ENCODE results near the gene AMBRA1.
"Not testable (repeated sequence)": the region's sequence is repeated elsewhere in the genome, so short reads cannot be mapped to it uniquely, and the experiment has no call there.

AMBRA1 gene

DNA sequence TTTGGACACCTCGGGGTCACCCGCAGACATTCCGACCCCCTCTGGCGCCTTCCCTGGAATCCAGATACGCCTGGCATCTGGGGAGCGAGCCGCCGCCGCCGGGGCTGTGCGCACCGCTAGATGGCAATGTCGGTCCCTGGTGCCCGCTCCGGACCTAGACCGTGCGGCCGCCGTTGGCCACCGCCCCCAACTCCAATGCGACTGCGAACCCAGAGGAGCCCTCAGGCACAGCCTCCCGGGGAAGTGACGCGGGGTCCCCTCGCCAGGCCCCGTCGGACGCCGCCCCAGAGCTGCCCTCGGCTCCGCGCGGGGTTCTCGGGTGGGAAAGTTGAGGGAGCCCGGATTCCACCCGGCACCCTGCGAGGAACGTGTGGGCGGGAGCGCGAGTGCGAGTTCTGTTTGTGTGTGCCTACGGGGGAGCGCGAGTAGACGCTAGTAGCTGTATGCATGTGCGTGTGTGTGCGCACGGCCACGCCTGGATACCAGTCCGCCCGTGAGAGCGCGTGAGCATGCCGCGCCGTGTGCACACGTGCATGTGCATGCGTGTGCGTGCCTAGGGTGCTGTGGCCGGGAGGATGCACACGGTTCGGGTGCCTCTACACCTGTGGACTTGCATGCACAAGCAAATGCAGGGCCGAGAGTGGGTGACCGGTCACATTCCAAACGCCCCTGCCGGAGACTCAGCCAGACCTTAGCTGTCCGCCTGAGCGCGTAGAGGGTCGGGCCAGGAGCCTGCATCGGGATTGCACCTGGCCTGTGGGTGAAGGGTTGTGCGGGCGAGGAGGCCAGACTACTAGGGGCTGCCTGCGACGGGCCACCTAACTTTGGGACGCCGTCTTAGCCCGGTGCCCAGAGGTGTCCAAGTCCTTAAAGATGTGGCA is 204.1 kb downstream of the AMBRA1 start:
- DNase-seq, result peak; percentile 19 to 40

DNA sequence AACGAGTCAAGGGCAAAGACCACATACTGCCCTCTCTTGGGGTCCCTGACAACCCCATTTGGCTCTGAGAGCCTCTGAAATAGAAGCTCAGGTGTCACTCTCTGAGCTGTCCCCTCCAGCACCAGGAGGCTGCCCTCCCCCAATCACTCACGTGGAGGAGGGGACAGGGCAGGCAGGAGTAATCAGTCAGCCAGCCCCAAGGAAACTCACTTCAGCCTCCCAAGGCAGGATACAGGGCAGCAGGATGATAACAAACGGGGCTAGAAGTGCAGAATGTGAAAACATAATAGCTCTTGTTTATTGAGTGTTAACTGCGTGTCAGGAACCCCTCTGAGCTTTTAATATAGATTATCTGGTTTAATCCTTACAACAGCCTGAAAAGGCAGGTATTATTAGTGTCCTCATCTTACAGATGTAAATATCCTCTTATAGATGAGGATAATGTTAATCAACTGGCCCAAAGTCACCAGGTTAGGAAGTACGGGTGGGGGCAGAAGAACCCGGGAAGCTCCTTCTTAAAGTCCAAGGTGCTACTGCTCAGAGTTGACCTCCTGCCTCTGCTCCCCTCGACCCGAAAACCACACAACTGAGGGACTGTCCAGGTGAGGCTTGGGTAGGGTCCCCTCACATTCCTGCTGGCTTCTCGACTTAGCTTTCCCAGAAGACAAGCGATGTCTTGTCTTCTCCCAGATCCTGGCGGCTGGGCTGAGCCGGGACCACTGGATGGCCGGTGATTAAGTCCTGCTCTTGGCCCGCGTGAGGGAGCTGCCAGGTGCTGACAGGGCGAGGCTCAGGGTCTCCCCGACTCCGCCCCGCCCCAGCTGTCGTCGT is 205.0 kb downstream of the AMBRA1 start:
- DNase-seq, result no peak

DNA sequence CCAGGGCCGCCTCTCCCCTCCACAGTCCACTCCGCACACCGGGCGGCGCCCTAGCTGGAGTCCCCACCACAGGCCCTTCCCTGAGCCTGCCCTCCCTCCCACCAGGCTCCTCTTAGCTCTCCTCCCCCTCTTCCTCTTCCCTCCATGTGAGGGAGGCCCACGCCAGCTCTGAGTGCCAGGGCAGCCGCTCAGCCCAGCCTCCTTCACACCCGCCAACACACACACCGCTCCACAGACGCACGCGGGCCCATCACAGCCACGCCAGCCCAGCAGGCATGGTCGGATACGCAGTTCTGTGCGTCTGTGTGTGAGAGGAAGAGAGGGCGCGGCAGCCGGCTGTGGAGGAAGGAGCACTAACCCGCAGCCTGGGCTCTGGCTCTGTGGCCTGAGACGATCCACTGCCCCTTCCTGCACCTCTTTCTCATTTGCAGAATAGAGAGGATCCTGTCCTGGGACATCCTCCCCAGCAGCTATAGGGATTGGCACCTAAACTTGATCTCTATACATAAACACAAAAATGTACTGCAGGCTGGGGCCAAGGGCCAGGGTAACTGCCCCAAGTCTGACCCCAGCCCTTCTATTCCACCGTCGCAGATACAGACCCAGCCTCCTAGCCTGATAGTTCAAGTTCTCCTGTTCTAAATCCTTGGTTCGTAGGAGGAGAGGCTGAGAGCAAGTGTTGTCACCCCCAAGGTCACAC is 205.8 kb downstream of the AMBRA1 start:
- no peak for DNase-seq

DNA sequence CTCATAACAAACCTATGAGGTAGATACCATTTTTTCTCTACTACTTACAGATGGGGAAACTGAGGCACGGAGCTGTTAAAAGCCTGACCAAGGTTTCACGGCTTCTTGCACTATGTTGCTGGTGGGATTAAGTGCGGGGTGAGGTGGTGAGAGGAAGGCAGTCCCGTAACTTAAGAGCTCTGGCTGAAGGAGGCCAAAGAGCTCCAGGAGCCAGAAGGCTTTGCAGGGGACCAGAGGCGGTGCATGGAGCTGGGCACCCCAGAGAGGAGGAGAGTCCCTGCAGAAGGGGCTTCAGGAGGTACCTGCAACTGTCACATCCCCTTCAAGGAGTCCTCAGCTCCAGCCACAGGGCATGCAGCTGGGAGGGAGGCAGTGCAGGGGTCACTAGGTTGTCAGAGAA is 206.4 kb downstream of the AMBRA1 start:
- no peak for DNase-seq

DNA sequence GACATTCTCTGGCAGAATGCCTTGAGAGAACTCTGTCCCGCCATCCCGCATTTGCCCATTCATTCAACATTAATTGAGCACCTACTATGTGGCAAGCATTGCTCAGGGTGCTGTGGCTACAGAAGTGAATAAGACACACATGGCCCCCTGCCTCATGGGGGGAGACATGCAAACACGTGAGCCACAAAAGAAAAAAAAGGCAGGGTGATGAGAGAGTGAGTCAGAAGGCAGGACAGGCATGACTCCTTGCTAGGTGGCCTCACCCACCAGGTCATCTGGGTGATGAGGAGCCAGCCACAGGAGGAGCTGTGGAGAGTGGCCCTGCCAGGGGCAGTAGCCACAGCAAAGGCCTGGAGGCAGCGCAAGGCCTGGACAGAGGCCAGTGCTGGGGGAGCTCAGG is 207.1 kb downstream of the AMBRA1 start:
- no peak for DNase-seq

DNA sequence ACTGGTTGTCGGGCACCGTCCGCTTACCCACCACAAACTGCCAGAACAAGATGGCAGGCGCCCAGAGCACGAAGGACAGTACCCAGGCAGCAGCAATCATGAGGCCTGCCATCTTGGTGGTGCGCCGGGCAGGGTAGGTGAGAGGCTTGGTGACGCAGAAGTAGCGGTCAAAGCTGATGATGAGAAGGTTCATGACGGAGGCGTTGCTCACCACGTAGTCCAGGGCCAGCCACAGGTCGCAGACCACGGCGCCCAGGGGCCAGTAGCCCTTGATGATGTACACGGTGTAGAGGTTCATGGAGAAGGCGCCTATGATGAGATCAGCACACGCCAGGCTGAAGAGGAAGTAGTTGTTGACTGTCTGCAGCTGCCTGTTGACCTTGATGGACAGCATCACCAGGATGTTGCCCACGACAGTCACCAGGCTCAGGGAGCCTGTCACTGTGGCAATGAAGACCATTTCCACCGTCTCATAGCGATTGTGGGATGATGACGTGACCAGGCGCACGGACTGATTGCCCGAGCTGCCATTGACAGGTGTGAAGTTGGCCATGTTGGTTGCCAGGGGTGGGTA is 207.7 kb downstream of the AMBRA1 start:
- no peak for DNase-seq

DNA sequence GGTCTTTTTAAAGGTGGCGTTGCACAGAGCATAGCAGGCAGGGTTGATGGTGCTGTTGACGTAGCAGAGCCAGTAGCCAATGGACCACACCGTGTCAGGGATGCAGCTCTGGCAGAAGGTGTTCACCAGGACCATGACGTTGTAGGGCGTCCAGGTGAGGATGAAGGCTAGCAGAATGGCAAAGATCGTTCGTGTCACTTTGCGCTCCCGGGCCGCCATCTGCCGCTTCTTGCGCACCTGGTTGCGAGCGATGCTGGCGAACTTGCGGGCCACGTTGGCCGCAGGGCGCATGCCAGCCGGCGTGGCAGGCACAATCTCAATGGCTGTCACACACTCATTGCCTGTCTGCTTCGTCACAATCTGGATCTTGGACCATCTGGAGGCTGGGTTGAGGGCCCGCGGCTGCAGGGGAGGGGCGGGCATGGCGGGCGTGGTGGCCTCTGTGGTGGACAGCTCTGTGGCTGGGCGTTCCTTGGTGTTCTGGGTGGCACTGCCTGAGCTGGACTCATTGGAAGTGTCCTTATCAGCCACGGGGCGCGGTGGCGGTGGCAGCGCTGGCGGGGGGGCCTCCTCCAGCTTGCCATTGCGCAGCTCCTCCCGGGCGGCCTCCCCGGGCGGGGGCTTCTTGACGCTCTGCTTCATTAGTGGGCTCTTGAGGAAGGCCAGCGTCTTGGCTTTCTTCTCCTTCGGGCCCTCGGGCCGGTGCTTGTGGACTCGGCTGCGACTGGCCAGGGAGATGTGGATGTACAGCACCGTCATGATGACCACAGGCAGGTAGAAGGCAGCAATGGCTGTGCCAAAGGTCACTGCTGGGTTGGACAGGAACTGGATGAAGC is 208.4 kb downstream of the AMBRA1 start:
- no peak for DNase-seq

DNA sequence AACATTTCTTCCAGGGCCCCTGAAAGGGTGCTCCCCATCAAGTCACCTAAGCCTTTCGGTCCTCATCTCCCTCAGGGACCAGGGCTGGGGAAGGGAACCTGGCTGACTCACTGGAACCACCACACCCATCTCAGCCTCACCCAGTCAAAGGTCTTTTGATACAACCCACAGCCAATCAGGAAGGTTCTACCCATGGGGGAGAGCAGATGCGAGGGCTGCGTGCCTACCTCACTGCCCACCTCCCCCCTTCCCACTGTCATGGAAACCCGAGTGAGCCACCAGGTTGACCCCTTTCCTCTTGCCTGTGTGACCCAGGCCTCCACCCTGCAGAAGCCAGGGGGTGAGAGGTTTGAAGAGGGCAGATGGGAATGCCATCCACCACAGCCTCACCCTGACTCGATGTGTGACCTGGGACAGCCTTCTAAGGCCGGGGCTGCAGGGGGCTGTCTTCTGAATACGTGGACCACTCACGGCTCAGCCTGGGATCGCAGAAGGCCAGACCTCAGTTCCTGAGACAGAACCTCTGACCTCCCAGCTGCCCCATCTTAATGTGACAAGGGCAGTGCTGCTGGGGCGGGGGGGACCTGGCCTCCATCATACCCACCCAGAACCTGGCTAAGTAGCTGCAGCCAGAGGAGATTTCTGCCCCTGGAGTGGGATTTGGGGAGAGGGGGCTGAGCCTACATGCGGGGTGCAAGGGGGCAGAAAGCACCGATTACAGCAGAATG is 209.7 kb downstream of the AMBRA1 start:
- no peak for DNase-seq

DNA sequence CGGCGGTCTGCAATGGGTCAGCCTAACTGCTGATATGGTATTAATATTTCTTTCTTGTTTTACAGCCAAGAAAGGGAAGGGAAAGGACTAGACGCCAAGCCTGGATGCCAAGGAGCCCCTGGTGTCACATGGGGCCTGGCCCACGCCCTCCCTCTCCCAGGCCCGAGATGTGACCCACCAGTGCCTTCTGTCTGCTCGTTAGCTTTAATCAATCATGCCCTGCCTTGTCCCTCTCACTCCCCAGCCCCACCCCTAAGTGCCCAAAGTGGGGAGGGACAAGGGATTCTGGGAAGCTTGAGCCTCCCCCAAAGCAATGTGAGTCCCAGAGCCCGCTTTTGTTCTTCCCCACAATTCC is 210.4 kb downstream of the AMBRA1 start:
- no peak for DNase-seq

DNA sequence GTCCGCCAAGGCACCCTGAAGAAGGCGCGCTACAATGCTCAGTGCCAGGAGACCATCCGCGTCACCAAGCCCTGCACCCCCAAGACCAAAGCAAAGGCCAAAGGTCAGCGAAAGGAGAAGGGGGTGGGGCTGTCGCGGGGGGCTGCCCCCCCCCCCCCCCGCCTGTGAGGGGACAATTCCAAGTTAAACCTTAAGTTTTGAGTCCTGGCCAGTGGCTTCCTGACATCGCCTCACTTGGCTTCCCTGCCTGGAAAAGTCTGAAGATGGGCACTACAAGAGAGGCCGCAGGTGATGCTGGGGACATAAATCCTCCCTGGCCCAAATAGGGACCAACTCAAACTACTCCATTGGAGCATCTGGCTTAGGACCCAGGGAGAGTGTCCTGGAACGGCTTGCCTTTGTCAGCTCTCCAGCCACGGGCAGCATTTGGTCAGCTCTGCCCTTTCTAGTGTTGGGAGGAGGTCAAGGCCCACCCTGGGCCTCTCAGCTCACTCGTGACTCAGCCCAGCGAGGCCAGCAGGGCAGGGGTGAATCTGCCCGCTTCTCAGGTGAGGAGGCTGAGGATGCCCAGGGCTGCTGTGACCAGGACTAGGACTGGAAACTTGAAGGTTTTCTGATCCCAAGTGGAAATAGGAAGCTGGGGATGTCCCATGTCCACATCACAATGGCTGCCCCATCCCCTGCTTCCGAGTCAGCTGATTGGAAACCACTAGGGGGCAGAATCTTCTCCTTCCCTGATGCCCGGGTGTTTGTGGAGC is 211.0 kb downstream of the AMBRA1 start:
- no peak for DNase-seq

DNA sequence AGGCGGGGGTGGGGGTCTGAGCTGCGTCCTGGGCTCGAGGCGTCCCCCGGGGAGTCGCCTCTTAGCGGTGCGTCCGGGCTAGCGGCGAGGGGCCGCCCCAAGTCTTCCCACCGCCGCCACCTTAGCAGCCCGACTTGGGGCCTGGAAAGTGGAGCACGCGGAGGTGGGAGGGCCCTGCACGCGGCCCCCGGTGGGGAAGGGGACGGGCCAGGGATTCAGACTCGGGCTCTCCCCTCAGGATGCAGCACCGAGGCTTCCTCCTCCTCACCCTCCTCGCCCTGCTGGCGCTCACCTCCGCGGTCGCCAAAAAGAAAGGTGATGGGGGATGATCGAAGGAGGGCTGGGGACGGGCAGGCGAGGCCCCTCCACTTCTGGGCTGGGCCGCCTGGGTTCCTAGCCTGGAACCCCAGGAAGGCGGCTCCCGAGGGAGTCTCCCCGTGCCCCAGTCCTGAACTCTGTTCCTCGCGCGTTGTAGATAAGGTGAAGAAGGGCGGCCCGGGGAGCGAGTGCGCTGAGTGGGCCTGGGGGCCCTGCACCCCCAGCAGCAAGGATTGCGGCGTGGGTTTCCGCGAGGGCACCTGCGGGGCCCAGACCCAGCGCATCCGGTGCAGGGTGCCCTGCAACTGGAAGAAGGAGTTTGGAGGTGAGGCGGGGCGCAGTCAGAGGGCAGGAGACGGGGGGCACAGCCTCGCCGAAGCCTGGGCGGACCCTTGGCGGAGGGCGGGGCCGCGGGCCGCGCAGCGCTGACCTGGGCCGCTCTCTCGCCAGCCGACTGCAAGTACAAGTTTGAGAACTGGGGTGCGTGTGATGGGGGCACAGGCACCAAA is 211.8 kb downstream of the AMBRA1 start:
- no peak for DNase-seq

DNA sequence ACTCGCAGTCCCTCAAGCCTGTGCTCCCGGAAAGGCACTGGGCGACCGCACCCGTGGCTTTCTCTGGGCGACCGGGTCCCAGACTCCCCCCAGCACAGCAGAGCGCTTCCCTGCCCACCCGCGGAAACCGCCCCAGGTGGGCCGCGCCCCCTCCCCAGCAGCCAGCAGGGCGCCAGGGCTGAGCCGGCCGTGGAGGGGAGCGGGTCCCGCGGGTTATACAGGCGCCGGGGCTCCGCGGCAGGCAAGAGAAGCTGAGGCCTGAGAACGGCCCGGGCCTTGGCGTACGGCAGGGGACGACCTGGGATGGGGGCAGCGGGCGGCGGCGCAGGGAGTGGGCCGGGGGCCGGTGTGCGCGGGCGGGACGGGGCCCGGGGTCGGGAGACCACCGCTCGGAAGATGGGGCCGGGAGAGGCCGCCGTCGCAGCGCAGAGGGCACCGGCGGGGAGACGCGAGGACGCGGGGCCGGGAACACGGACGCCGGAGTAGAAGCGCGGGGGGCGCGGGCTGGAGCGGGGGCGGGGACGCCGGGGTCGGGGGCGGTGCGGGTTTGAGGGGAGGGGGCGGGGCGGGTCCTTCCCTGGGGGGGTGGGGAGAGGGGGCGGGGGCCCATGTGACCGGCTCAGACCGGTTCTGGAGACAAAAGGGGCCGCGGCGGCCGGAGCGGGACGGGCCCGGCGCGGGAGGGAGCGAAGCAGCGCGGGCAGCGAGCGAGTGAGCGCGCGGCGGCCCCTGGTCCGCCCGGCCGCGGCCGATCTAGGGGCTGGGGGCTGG is 212.6 kb downstream of the AMBRA1 start, which contains the start of gene MDK:
Gene MDK (plus strand): TSS at position 622 of the 771 bp plus-strand sequence. CDS start 389 bp downstream, outside the sequence.
- DNase-seq, result no peak

DNA sequence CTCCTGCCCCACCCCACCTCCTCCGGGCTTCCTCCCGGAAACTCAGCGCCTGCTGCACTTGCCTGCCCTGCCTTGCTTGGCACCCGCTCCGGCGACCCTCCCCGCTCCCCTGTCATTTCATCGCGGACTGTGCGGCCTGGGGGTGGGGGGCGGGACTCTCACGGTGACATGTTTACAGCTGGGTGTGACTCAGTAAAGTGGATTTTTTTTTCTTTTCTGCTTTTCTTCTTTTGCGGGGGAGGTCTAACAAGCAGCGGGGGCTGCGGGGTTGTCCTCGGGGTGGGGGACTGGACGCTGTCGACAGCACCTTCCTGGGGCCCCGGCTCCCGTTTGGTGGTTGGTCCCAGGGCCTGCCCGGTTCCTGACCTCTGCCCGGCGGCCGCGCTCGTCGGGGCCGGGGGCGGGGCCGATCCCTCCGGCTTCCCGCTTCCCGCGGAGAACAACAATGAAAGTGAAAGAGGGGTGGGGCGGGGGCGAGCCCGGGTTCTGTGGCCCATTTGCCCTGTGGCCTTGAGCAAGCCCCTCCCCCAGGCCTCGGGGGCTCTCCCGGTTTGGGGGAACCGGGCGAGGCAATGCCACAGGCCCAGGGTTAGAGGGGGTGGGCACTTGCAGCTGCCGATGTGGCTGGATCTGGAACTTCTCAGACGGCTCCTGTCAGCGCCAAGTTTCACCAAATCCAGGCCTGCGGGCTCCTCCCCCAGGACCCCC is 213.3 kb downstream of the AMBRA1 start:
- peak; percentile 49 to 61 for DNase-seq

DNA sequence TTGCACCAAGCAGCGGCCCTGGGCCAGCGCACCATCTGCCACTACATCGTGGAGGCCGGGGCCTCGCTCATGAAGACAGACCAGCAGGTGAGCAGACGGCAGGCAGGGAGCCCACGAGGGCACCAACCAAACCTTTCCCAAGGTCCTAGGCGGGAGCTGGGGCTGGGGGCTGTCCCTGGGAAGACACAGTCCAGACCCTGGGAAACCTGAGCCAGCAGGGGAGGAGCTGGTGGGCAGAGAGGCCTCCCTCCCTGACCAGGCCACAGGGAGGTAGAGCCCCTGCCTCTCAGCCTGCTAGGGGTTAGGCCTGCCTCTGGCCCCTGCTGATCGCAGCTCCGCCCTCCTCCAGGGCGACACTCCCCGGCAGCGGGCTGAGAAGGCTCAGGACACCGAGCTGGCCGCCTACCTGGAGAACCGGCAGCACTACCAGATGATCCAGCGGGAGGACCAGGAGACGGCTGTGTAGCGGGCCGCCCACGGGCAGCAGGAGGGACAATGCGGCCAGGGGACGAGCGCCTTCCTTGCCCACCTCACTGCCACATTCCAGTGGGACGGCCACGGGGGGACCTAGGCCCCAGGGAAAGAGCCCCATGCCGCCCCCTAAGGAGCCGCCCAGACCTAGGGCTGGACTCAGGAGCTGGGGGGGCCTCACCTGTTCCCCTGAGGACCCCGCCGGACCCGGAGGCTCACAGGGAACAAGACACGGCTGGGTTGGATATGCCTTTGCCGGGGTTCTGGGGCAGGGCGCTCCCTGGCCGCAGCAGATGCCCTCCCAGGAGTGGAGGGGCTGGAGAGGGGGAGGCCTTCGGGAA is 214.1 kb downstream of the AMBRA1 start:
- not testable (repeated sequence) for DNase-seq

DNA sequence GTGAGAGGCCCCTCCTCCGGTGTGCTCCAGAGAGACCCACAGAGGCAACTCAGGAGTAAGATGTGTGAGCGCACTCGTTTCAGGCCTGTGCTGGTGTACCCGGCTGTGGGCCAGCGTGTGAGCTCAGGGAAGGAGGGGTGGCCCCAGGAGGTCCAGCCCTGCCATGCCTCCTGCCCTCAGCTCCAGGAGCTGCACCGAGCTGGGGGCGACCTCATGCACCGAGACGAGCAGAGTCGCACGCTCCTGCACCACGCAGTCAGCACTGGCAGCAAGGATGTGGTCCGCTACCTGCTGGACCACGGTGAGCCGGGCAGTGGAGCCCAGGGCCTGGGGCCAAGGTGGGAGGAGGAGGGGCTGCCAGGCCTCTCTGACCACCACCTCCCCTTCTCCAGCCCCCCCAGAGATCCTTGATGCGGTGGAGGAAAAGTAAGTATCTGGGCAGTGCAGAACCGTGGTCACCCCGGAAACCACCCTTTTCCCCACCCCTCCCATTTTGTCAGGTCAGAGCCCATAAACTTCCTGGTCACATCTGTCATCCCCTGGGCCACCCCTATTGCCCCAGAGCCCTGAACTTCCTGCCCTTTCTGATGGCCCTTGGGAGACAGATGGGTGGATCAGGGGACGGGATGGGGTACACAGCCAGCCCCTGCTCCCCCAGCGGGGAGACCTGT is 214.9 kb downstream of the AMBRA1 start:
- DNase-seq, result no peak

DNA sequence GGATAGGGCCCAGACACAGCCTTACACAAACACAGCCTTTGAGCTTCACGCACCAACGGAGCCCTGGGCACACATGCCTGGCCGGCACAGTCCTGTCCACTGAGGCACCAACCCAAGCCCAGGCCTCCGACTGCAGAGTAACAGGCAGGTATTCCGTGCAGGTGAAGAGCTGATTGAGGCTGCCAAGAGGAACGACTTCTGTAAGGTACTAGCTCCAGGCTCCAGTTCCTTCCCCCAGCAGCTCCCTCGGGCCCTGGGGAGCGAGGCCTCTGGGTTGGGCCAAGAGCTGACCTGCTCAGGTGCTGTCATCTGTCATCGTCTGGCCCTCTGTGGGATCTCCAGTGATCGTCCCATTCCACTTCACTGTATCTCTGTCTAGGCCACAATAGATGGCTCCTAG is 215.5 kb downstream of the AMBRA1 start:
- DNase-seq, result no peak

DNA sequence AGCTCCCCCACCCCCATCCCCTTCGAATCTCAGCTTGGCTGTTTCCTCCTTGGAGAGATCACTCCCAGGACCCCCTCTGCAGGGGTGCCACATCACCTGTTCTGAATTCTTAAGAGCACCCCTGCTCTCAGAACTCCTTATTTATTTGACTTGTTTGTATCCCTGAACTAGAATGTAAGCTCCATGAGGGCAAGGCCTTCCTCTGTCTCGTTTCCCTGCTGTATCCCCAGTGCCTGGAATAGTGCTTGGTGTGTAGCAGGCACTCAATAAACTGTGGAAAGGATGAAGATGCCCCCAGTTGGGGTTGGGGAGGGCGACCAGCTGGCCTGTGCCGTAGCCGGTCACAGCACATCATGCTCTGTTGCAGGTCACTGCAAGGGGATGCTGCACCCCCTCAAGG is 216.0 kb downstream of the AMBRA1 start:
- no peak for DNase-seq

Measured in CD4-positive, alpha-beta T cell treated with Interleukin-1 beta for 1 hour (primary cell).